ENCODE data around the gene PCID2. TPM values are rescaled to one million over a fixed set of nuclear protein-coding genes. Genes with fewer than 3 reads are reported as not detected.

The PCID2 gene
- total RNA-seq, 1 donor from 2014 or later, result 67.1 TPM

DNA sequence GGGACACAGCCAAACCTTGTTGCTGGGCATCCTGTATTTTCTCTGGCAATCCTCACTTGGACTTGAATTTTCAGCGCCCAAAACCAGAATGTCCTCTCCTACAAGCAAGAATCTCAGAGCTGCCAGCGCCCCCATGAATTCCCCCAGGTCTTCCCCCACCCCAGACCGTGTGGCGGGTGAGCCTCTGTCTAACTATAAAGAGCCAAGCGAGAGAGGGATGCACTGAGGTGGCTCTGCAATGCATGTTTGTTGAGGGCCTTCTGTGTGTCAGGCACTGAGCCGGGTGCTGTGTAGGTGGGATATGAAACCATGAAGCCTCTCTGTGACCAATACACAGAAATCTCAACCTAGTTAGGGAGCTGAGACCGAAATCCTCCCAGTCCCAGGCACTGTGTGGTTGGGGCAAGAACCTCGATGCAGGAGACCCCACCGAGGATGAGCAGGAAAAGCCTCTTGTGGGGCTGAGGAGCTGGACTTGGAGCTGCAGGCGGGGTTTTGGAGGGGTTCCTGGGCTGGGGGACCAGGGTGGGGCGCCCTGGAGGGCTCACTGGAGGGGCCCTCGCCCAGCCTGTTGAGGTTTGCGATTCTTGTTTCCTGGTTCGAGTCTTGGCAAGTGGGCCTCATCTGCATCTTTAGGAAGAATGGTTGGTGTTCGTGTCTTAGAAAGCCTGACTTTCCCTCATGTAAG lies 62.4 kb downstream of the PCID2 start:
- intact Hi-C loops (cut with micrococcal nuclease), result no loop called here
- no peaks in the 10 kb centered on the region for H3K9me3 Mint-ChIP-seq
- H3K27me3 Mint-ChIP-seq (ENCODE audit: low read depth), result peaks cover 3% of the 10 kb centered on the region
- H3K27ac Mint-ChIP-seq, result no peak overlapping the region
- H3K4me3 Mint-ChIP-seq (ENCODE audit: low read depth), result no peak overlapping the region
- H3K36me3 Mint-ChIP-seq (ENCODE audit: low read depth), result no peaks in the 10 kb centered on the region
- no peaks in the 10 kb centered on the region for H3K4me1 Mint-ChIP-seq (ENCODE audit: low read depth)
- DNase-seq (ENCODE audit: low spot score), result no peak

DNA sequence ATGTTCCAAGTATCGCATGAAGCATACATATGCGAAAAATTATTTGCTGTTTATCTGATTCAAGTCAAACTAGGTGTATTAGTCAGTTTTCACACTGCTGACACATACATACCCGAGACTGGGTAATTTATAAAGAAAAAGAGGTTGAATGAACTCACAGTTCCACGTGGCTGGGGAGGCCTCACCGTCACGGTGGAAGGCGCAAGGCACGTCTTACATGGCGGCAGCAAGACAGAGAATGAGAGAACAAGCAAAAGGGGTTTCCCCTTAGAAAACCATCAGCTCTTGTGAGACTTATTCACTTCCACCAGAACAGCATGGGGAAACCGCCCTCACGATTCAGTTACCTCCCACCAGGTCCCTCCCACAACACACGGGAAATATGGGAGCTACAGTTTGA lies 63.0 kb downstream of the PCID2 start:
- Mint-ChIP-seq H3K9me3 (no peaks in the 10 kb centered on the region), H3K27ac (no peak overlapping the region), H3K36me3 (ENCODE audit: low read depth) (no peaks in the 10 kb centered on the region), H3K4me1 (ENCODE audit: low read depth) (no peaks in the 10 kb centered on the region), H3K27me3 (ENCODE audit: low read depth) (no peaks in the 10 kb centered on the region), H3K4me3 (ENCODE audit: low read depth) (no peak overlapping the region)
- intact Hi-C loops (cut with micrococcal nuclease), result no loop called here
- DNase-seq (ENCODE audit: low spot score), result no peak

DNA sequence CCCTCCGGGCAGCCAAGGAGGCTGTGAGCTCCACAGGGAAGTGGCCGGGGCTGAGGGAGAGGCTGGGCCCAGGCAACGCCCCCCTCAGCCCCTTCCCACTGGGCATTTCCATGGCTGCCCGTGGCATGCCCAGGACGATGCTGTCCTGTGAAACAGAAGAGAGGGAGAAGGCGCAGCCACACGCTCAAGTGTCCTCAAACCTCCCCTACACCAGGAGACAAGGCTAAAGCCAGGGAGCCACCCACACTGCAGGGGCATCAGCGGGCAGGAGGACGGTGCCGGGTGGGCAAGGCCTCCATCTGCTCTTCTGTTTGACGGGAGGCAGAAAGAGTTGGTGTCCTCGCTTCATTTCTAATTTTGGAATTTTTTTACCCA lies 64.2 kb downstream of the PCID2 start:
- DNase-seq (ENCODE audit: low spot score), result no peak
- no peak overlapping the region for H3K4me3 Mint-ChIP-seq (ENCODE audit: low read depth)

DNA sequence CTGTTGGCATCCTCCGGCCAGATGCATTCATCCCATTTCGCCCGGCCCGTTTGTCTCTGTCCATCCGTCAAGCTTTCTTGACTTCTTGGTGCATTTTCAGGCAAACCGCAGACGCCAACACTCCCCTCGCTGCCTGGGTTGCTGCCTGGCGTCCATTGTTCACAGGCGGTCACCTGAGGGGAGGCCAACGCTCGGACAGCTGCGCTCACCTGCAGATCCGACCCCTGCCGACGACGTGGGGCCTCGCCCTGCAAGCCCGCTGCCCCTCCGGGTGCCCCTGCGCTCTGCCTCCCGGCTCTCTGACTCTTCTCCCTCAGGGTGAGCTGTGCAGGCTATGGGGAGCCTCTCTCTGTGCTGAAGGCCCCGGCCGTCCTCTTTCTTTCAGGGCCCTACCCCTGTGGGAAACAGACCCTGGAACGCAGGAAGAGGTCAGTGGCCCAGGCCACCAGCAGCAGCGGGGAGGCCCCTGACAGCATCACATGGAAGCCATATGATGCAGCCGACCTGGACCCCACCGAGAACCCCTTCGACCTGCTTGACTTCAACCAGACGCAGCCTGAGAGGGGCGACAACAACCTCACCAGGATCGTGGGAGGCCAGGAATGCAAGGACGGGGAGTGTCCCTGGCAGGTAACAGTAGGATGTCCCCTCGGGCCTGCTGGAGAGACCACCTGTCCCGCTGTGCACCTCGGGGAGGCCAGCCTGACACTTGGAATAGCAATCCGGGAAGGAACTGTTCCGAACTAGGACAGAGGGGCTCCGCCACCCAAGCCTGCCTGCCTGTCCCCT lies 64.8 kb downstream of the PCID2 start:
- intact Hi-C loops (cut with micrococcal nuclease), result no loop called here
- no peaks in the 10 kb centered on the region for H3K36me3 Mint-ChIP-seq (ENCODE audit: low read depth)
- H3K27ac Mint-ChIP-seq, result no peak overlapping the region
- no peak overlapping the region for H3K4me3 Mint-ChIP-seq (ENCODE audit: low read depth)
- H3K9me3 Mint-ChIP-seq, result no peaks in the 10 kb centered on the region
- H3K4me1 Mint-ChIP-seq (ENCODE audit: low read depth), result no peaks in the 10 kb centered on the region
- H3K27me3 Mint-ChIP-seq (ENCODE audit: low read depth), result peaks cover 3% of the 10 kb centered on the region
- DNase-seq (ENCODE audit: low spot score), result no peak

More for the DNA sequence above, 64.2 kb downstream of the PCID2 start:
- H3K4me1 Mint-ChIP-seq (ENCODE audit: low read depth), result no peaks in the 10 kb centered on the region
- no peaks in the 10 kb centered on the region for H3K9me3 Mint-ChIP-seq
- H3K36me3 Mint-ChIP-seq (ENCODE audit: low read depth), result no peaks in the 10 kb centered on the region
- H3K27me3 Mint-ChIP-seq (ENCODE audit: low read depth), result no peaks in the 10 kb centered on the region
- H3K27ac Mint-ChIP-seq, result no peak overlapping the region
- intact Hi-C loops (cut with micrococcal nuclease), result no loop called here

DNA sequence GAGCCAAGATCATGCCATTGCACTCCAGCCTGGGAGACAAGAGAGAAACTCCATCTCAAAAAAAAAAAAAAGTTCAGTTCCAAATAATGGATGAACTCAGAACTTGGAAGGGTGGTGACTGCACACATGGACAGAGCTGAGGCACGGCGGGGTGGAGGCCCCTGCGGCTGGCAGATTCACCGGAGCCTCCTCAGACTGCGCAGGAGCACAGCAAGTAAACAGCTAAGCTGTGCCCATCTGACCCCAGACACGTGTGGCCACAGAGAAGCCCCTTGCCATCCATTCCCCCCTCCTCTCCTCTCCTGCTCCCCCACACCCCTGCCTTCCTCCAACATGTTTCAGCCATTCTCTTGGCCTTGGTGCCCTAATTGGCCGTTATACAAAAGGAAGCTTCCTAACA lies 65.6 kb downstream of the PCID2 start:
- H3K27me3 Mint-ChIP-seq (ENCODE audit: low read depth), result peaks cover 4% of the 10 kb centered on the region
- no peaks in the 10 kb centered on the region for H3K4me1 Mint-ChIP-seq (ENCODE audit: low read depth)
- no peaks in the 10 kb centered on the region for H3K9me3 Mint-ChIP-seq
- H3K36me3 Mint-ChIP-seq (ENCODE audit: low read depth), result no peaks in the 10 kb centered on the region
- intact Hi-C loops (cut with micrococcal nuclease), result no loop called here
- no peak overlapping the region for H3K27ac Mint-ChIP-seq
- H3K4me3 Mint-ChIP-seq (ENCODE audit: low read depth), result no peak overlapping the region
- DNase-seq (ENCODE audit: low spot score), result no peak

DNA sequence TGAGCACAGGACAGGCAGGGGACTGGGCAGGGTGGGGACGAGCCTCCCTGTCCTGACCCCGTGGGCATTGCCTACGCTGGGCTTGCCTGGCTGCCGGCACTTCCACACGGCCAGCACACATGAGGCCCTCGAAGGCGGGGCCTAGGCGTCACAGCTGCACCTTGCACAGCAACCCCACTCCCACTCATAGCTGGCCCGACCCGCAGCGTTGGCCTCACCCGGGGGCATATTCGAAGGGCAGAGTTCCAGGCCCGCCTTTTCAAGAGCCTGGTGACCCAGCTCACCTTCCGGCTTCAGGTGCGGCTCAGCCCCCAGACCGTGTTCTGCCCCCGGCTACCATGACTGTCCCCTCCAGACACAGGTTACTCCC lies 66.9 kb downstream of the PCID2 start:
- peaks cover 7% of the 10 kb centered on the region for H3K27me3 Mint-ChIP-seq (ENCODE audit: low read depth)
- no peaks in the 10 kb centered on the region for H3K4me1 Mint-ChIP-seq (ENCODE audit: low read depth)
- no peaks in the 10 kb centered on the region for H3K9me3 Mint-ChIP-seq
- intact Hi-C loops (cut with micrococcal nuclease), result no loop called here
- no peak overlapping the region for H3K4me3 Mint-ChIP-seq (ENCODE audit: low read depth)
- DNase-seq (ENCODE audit: low spot score), result no peak
- H3K27ac Mint-ChIP-seq, result no peak overlapping the region
- no peaks in the 10 kb centered on the region for H3K36me3 Mint-ChIP-seq (ENCODE audit: low read depth)

DNA sequence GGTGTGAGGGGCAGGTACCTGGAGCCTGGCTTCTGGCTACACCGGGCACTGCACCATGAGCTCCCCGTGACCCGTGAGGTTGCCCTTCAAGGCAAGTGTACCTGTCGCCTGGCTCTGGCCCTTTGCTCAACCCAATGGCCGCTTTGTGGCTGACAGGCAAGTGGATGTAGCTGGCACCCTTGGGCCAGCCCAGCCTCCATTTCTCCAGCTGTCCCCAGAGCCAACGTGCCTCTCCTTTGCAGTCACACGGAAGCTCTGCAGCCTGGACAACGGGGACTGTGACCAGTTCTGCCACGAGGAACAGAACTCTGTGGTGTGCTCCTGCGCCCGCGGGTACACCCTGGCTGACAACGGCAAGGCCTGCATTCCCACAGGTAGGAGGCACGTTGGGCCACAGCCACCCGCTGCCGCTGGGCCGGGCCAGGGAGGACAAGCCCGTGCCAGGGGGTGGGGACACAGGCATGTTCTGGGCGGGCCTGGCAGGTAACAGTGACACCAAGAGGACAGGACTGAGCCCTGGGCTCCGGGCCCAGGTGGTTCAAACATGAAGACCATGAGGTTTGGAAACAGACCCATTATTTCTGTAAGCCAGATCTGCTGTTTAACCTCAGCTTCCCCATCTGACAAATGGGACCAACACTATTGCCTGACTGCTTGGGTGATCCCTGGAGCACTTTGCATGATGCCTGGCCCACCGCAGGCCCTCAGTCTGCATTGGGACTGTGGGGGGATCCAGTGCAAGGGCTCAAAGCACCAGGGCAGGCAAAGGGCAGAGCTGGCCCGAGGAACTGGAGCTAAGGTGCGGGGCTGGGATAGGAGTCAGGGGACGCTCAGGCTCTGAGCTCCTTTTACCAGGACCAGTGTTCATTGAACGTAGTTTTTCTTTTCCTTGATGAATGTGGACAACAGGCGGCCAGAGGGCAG lies 67.5 kb downstream of the PCID2 start:
- Mint-ChIP-seq H3K27ac (no peak overlapping the region), H3K27me3 (ENCODE audit: low read depth) (peaks cover 9% of the 10 kb centered on the region), H3K36me3 (ENCODE audit: low read depth) (no peaks in the 10 kb centered on the region), H3K9me3 (no peaks in the 10 kb centered on the region), H3K4me1 (ENCODE audit: low read depth) (no peaks in the 10 kb centered on the region), H3K4me3 (ENCODE audit: low read depth) (no peak overlapping the region)
- intact Hi-C loops (cut with micrococcal nuclease), result no loop called here
- DNase-seq (ENCODE audit: low spot score), result no peak

DNA sequence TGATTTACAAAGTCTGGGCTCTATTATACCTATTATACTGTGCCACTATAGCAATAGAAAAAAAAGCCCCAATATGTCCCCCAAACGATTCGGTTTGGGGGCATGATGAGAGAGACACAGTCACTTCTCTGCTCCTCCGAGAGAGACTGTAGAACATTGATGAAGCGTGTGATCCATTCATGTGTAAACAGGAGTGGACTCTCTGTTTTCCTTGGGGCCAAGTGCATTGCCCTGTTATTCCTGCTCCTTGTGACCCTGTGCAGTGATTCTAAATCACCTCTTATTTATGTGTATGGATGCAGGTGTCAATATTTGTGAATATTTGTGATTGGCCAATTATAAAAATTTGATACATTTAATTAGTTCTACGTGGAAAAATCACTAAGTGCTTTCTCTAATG lies 68.9 kb downstream of the PCID2 start:
- no peaks in the 10 kb centered on the region for H3K36me3 Mint-ChIP-seq (ENCODE audit: low read depth)
- H3K4me1 Mint-ChIP-seq (ENCODE audit: low read depth), result no peaks in the 10 kb centered on the region
- no peak overlapping the region for H3K4me3 Mint-ChIP-seq (ENCODE audit: low read depth)
- no peak overlapping the region for H3K27ac Mint-ChIP-seq
- no peaks in the 10 kb centered on the region for H3K9me3 Mint-ChIP-seq
- intact Hi-C loops (cut with micrococcal nuclease), result no loop called here
- H3K27me3 Mint-ChIP-seq (ENCODE audit: low read depth), result peaks cover 15% of the 10 kb centered on the region
- DNase-seq (ENCODE audit: low spot score), result no peak

DNA sequence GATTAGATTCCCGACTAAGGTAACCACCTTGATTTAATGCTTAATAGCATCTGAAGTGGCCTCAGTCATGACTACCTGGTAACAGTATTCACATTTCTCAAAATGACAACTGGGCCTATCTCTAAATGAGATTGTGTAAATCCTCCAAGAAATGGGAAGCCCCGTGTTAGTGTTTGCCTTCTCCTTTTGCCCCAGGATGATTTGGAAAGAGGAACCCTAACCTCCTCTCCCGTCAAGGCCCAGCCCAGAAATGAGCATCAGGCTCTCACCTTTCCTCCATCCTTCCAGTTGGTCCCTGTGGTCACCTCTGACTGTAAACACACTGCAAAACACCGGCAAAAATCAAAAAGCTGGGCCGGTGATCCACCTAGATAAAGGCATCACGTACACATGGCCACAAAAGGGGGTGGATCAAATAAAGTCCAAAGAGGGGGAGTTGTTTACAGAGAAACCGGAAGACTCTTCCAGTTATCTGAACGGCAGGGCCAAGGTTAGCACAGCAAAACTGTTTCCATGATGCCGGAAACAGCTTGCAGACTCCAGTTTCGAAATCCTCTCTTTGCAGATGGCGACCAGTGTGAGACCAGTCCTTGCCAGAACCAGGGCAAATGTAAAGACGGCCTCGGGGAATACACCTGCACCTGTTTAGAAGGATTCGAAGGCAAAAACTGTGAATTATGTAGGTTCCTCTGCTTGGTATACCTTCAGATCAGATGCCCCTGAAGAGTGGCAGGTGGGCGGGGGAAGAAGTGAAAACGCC lies 69.5 kb downstream of the PCID2 start:
- Mint-ChIP-seq H3K4me3 (ENCODE audit: low read depth) (no peak overlapping the region), H3K27ac (no peak overlapping the region), H3K9me3 (no peaks in the 10 kb centered on the region), H3K4me1 (ENCODE audit: low read depth) (no peaks in the 10 kb centered on the region), H3K36me3 (ENCODE audit: low read depth) (no peaks in the 10 kb centered on the region), H3K27me3 (ENCODE audit: low read depth) (peaks cover 17% of the 10 kb centered on the region)
- no peak for DNase-seq (ENCODE audit: low spot score)
- intact Hi-C loops (cut with micrococcal nuclease), result no loop called here

DNA sequence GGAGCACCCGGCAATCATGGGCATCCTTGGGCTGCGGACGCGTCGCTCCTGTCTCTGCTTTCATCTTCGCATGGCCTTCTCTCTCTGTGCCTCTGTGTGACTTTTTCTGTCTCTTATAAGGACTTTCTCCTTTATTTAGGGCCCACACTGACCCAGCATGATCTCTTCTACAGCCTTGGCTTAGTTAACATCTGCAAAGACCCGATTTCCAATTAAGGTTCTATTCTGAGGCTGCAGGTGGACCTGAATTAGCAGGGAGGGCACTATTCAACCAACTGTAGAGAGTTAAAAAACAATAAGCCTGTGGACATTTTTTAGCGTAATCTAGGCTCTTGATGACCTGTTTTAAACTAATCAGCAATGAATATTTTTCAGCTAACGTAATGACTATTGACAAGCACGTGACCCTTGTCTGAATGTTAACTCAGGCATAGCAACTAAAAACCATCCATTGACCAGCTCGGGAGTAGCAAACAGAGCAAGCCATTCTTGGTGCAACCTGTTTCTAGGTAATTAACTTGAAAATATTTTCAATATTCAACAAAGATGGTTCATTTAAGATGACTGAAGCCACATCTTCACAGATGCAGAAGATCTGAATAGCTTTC lies 70.7 kb downstream of the PCID2 start:
- Mint-ChIP-seq H3K27ac (no peak overlapping the region), H3K4me1 (ENCODE audit: low read depth) (no peaks in the 10 kb centered on the region), H3K27me3 (ENCODE audit: low read depth) (peaks cover 19% of the 10 kb centered on the region)

DNA sequence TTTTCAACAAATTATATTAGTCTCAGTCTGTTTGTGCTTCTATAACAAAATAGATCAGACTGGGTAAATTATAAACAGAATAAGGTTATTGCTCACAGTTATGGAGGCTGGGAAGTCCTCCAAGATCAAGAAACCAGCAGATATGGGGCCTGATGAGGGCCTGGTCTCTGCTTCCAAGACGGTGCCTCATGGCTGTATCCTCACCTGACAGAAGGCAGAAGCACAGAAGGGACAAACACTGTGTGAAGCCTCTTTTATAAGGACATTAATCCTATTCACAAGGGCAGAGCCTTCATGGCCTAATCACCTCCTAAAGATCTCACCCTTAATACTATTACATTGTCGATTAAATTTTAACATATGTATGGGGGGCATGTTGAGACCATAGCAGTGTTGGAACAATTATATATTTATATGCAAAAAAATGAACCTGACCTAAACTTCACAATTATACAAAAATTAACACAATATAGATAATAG lies 73.1 kb downstream of the PCID2 start:
- intact Hi-C loops (cut with micrococcal nuclease), result no loop called here
- no peaks in the 10 kb centered on the region for H3K4me1 Mint-ChIP-seq (ENCODE audit: low read depth)
- H3K4me3 Mint-ChIP-seq (ENCODE audit: low read depth), result no peak overlapping the region
- no peak for DNase-seq (ENCODE audit: low spot score)
- H3K27me3 Mint-ChIP-seq (ENCODE audit: low read depth), result peaks cover 30% of the 10 kb centered on the region
- H3K27ac Mint-ChIP-seq, result no peak overlapping the region
- H3K9me3 Mint-ChIP-seq, result no peaks in the 10 kb centered on the region
- no peaks in the 10 kb centered on the region for H3K36me3 Mint-ChIP-seq (ENCODE audit: low read depth)

More for the DNA sequence above, 70.7 kb downstream of the PCID2 start:
- Mint-ChIP-seq H3K36me3 (ENCODE audit: low read depth) (no peaks in the 10 kb centered on the region), H3K9me3 (no peaks in the 10 kb centered on the region), H3K4me3 (ENCODE audit: low read depth) (no peak overlapping the region)
- DNase-seq (ENCODE audit: low spot score), result no peak
- intact Hi-C loops (cut with micrococcal nuclease), result no loop called here

All from activated T-helper 2 cell treated with anti-CD3 and anti-CD28 coated beads, Interferon-gamma antibody, Interleukin-2, Interleukin-4, amounts not matched to agents 10 μg/mL and 5 μg/mL and 100 μg/mL, durations not matched to agents 14 hours and 24 hours and 36 hours (primary cell).